ENCODE results near the gene ANKS1B. TPM values are rescaled to one million over a fixed set of nuclear protein-coding genes. Genes with fewer than 3 reads are reported as not detected.
"Not testable (repeated sequence)": the region's sequence is repeated elsewhere in the genome, so short reads cannot be mapped to it uniquely, and the experiment has no call there.

Gene ANKS1B
- total RNA-seq, 2 experiments from 2014 or later = 0.30 to 1.3 TPM

DNA sequence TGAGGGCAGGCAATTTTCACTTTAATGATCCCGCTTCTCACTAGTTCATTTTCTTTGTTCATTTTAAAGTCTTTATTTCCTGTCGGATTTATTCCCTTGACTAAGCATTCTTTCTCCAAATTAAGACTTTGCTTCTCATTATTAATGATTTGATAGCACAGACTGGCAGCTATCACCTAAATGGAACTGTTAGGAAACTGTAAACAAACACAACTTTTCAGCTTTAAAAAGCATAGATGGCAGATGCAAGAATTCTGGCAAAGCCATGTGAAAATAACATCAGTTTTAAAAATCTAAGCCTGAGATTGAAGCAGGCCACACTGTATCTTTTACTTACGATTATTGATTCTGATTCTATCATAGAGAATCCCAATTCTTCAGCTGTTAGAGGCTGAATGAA, 225.7 kb downstream of the ANKS1B start:
- POLR2A ChIA-PET = no interaction called here
- CTCF ChIA-PET = no interaction called here
- Mint-ChIP-seq H3K27me3 (no peaks in the 10 kb centered on the region), H3K36me3 (ENCODE audit: low read depth) (no peaks in the 10 kb centered on the region), H3K4me1 (no peaks in the 10 kb centered on the region), H3K27ac (no peak overlapping the region), H3K4me3 (no peak overlapping the region), H3K9me3 (peaks cover 5% of the 10 kb centered on the region)
- no peak for DNase-seq

DNA sequence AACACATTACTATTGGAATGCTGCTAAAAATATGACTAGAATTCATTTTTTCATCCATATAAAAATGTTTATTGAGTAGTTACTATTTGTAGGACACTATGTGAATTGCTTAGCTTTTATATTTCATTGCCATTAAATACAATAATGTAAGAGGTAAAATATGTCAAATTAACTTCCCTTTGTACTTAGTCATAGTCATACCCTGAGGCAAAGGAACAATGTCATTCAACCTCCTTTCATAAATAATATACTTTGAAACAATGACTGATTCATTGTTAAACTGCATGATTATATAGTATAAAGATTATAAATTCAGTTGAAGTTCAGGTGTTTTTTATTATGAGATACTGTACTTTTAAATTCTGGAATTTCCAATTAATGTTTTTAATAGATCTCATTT, 232.0 kb downstream of the ANKS1B start:
- ChIA-PET POLR2A (no interaction called here), CTCF (no interaction called here)
- no peak overlapping the region for H3K4me3 Mint-ChIP-seq
- no peak for DNase-seq
- no peak overlapping the region for H3K27ac Mint-ChIP-seq
- peaks cover 10% of the 10 kb centered on the region for H3K9me3 Mint-ChIP-seq
- no peaks in the 10 kb centered on the region for H3K27me3 Mint-ChIP-seq
- no peaks in the 10 kb centered on the region for H3K36me3 Mint-ChIP-seq (ENCODE audit: low read depth)
- no peaks in the 10 kb centered on the region for H3K4me1 Mint-ChIP-seq

DNA sequence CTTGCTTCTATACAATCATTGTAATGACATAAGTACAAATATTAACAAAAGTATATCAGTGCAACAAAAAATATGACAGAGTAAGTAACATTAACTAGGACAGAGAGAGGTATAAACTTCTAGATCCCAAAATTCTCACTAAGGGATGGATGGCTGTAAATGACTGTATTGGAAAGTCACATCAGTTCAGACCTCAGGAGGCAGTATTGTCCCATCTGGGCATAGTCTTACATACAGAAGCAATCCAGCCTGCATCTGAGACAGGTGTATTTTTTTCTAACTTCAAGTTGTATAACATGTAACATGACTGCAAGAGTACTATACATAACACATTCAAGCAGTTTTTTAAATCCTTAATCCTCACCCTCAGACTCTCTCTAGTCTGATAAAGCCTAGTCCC, 238.2 kb downstream of the ANKS1B start:
- Mint-ChIP-seq H3K4me1 (no peaks in the 10 kb centered on the region), H3K27ac (no peak overlapping the region), H3K9me3 (no peaks in the 10 kb centered on the region), H3K27me3 (no peaks in the 10 kb centered on the region), H3K4me3 (no peak overlapping the region), H3K36me3 (ENCODE audit: low read depth) (no peaks in the 10 kb centered on the region)
- DNase-seq = no peak
- CTCF ChIA-PET = no interaction called here
- POLR2A ChIA-PET = no interaction called here

- Mint-ChIP-seq H3K36me3 (ENCODE audit: low read depth) (no peaks in the 10 kb centered on the region), H3K27me3 (no peaks in the 10 kb centered on the region), H3K4me1 (no peaks in the 10 kb centered on the region), H3K4me3 (no peak overlapping the region), H3K9me3 (no peaks in the 10 kb centered on the region), H3K27ac (no peak overlapping the region)
- ChIA-PET POLR2A (no interaction called here), CTCF (no interaction called here)
- no peak for DNase-seq
Measured at GRCh38 chr12:99745895-99746294, 238.8 kb downstream of the ANKS1B start.

- H3K27me3 Mint-ChIP-seq = no peaks in the 10 kb centered on the region
- no peaks in the 10 kb centered on the region for H3K4me1 Mint-ChIP-seq
- POLR2A ChIA-PET = no interaction called here
- no peak overlapping the region for H3K27ac Mint-ChIP-seq
- no peak overlapping the region for H3K4me3 Mint-ChIP-seq
- CTCF ChIA-PET = no interaction called here
- DNase-seq = no peak
- H3K9me3 Mint-ChIP-seq = peaks cover 3% of the 10 kb centered on the region
- H3K36me3 Mint-ChIP-seq (ENCODE audit: low read depth) = no peaks in the 10 kb centered on the region
Measured at GRCh38 chr12:99745121-99745520, 239.6 kb downstream of the ANKS1B start.

- POLR2A ChIA-PET = no interaction called here
- Mint-ChIP-seq H3K4me3 (no peak overlapping the region), H3K27ac (no peak overlapping the region), H3K36me3 (ENCODE audit: low read depth) (no peaks in the 10 kb centered on the region), H3K4me1 (no peaks in the 10 kb centered on the region), H3K27me3 (no peaks in the 10 kb centered on the region), H3K9me3 (peaks cover 5% of the 10 kb centered on the region)
- CTCF ChIA-PET = no interaction called here
- DNase-seq = no peak
Measured at GRCh38 chr12:99736760-99737269, 247.9 kb downstream of the ANKS1B start.

- no peaks in the 10 kb centered on the region for H3K36me3 Mint-ChIP-seq (ENCODE audit: low read depth)
- ChIA-PET POLR2A (no interaction called here), CTCF (no interaction called here)
- DNase-seq = no peak
- H3K4me1 Mint-ChIP-seq = no peaks in the 10 kb centered on the region
- peaks cover 7% of the 10 kb centered on the region for H3K9me3 Mint-ChIP-seq
- no peak overlapping the region for H3K27ac Mint-ChIP-seq
- H3K4me3 Mint-ChIP-seq = no peak overlapping the region
- no peaks in the 10 kb centered on the region for H3K27me3 Mint-ChIP-seq
Measured at GRCh38 chr12:99732131-99732530, 252.6 kb downstream of the ANKS1B start.

GRCh38 chr12:99722690-99723486, 261.8 kb downstream of the ANKS1B start:
- Mint-ChIP-seq H3K4me1 (no peaks in the 10 kb centered on the region), H3K9me3 (peaks cover 15% of the 10 kb centered on the region), H3K27ac (no peak overlapping the region), H3K27me3 (no peaks in the 10 kb centered on the region), H3K36me3 (ENCODE audit: low read depth) (no peaks in the 10 kb centered on the region), H3K4me3 (no peak overlapping the region)
- ChIA-PET CTCF (no interaction called here), POLR2A (no interaction called here)
- DNase-seq = no peak

DNA sequence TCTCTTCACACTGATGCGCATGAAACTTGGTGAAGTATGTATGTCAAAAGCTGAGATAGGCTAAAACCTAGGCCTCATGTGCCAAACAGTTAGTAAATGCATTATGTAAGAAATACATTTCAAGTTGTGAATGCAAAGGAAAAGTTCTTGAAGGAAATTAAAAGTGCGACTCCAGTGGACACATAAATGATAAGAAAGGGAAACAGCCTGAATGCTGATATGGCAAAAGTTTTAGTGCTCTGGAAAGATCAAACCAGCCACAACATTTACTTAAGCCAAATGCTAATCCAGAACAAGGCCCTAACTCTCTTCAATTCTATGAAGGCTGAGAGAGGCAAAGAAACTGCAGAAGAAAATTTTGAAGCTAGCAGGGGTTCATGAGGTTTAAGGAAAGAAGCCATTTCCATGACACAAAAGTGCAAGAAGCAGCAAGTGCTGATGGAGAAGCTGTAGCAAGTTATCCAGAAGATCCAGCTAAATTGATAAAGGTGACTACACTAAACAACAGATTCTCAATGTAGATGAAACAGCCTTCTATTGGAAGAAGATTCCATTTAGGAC, 262.9 kb downstream of the ANKS1B start:
- ChIA-PET POLR2A (no interaction called here), CTCF (no interaction called here)
- H3K36me3 Mint-ChIP-seq (ENCODE audit: low read depth) = no peaks in the 10 kb centered on the region
- no peak overlapping the region for H3K27ac Mint-ChIP-seq
- no peaks in the 10 kb centered on the region for H3K4me1 Mint-ChIP-seq
- H3K27me3 Mint-ChIP-seq = no peaks in the 10 kb centered on the region
- no peak for DNase-seq
- no peak overlapping the region for H3K4me3 Mint-ChIP-seq
- peaks cover 15% of the 10 kb centered on the region for H3K9me3 Mint-ChIP-seq

DNA sequence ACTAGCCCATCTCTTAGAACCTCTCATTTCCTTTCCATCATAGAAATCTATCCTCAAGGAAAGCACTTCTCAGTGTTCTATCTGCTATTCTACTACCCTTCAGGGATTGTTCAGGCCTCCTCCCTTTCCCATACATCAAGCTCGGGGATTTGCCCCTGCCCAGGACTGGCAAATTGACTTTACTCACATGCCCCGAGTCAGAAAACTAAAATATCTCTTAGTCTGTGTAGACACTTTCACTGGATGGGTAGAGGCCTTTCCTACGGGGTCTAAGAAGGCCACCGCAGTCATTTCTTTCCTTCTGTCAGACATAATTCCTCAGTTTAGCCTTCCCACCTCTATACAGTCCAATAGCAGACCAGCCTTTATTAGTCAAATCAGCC, 264.7 kb downstream of the ANKS1B start:
- H3K27me3 Mint-ChIP-seq; CTCF ChIA-PET; H3K4me1 Mint-ChIP-seq; POLR2A ChIA-PET; DNase-seq; H3K4me3 Mint-ChIP-seq; H3K27ac Mint-ChIP-seq; H3K36me3 Mint-ChIP-seq (ENCODE audit: low read depth): not testable (repeated sequence)
- peaks cover 21% of the 10 kb centered on the region for H3K9me3 Mint-ChIP-seq

DNA sequence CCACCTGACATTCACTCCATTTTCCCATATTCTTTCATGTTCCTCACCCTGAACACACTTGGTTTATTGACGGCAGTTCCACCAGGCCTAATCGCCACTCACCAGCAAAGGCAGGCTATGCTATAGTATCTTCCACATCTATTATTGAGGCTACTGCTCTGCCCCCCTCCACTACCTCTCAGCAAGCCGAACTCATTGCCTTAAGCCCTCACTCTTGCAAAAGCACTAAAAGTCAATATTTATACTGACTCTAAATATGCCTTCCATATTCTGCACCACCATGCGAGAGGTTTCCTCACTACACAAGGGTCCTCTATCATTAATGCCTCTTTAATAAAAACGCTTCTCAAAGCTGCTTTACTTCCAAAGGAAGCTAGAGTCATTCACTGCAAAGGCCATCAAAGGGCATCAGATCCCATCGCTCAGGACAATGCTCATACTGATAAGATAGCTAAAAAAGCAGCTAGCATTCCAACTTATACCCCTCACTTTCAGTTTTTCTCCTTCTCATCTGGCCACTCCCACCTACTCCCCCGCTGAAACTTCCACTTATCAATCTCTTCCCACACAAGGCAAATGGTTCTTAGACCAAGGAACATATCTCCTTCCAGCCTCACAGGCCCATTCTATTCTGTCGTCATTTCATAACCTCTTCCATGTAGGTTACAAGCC, 265.2 kb downstream of the ANKS1B start:
- H3K27ac Mint-ChIP-seq; POLR2A ChIA-PET; H3K36me3 Mint-ChIP-seq (ENCODE audit: low read depth); DNase-seq; H3K4me1 Mint-ChIP-seq; H3K4me3 Mint-ChIP-seq; CTCF ChIA-PET; H3K27me3 Mint-ChIP-seq: not testable (repeated sequence)
- H3K9me3 Mint-ChIP-seq = peaks cover 18% of the 10 kb centered on the region

- H3K4me3 Mint-ChIP-seq; H3K27ac Mint-ChIP-seq; H3K27me3 Mint-ChIP-seq; CTCF ChIA-PET; H3K4me1 Mint-ChIP-seq; POLR2A ChIA-PET; H3K36me3 Mint-ChIP-seq (ENCODE audit: low read depth); DNase-seq: not testable (repeated sequence)
- peaks cover 10% of the 10 kb centered on the region for H3K9me3 Mint-ChIP-seq
Measured at GRCh38 chr12:99715841-99716510, 268.8 kb downstream of the ANKS1B start.

DNA sequence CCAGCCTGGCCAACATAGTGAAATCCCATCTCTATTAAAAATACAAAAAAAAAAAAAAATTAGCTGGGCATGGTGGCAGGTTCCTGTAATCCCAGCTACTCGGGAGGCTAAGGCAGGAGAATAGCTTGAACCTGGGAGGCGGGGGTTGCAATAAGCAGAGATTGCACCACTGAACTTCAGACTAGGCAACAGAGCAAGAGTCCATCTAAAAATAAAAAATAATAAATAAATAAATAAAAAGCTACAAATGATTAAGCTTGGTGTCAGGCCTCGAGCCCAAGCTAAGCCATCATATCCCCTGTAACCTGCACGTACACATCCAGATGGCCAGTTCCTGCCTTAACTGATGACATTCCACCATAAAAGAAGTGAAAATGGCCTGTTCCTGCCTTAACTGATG, 269.8 kb downstream of the ANKS1B start:
- POLR2A ChIA-PET; H3K27ac Mint-ChIP-seq; H3K36me3 Mint-ChIP-seq (ENCODE audit: low read depth); H3K4me1 Mint-ChIP-seq; H3K27me3 Mint-ChIP-seq; H3K4me3 Mint-ChIP-seq; DNase-seq: not testable (repeated sequence)
- CTCF ChIA-PET = interaction anchor here (0.7 kb wide), 1 partner anchor 1753 kb away, joined by 3 read pairs; no protein-coding TSS in a partner anchor
- H3K9me3 Mint-ChIP-seq = peaks cover 10% of the 10 kb centered on the region

Measured in activated CD4-positive, alpha-beta memory T cell treated with anti-CD3 and anti-CD28 coated beads, Interleukin-2, amount 10 ng/mL, durations not matched to agents 7 days and 5 days (primary cell).